ENCODE results near the gene EHBP1L1. TPM values are rescaled to one million over a fixed set of nuclear protein-coding genes. Genes with fewer than 3 reads are reported as not detected.

EHBP1L1 gene
- total RNA-seq, 1 donor from 2014 or later, result 10.1 TPM

GRCh38 chr11:65580756-65581155 is 4.9 kb downstream of the EHBP1L1 start:
- DNase-seq (ENCODE audit: low read depth) (no peak), FAIRE-seq (no peak)
- Mint-ChIP-seq H3K36me3 (ENCODE audit: low read depth, unreplicated experiment) (peaks cover 17% of the 10 kb centered on the region), H3K9me3 (ENCODE audit: unreplicated experiment) (peaks cover 3% of the 10 kb centered on the region), H3K4me3 (ENCODE audit: unreplicated experiment) (no peak overlapping the region), H3K27me3 (ENCODE audit: low read depth, unreplicated experiment) (peaks cover 41% of the 10 kb centered on the region), H3K27ac (ENCODE audit: unreplicated experiment) (no peak overlapping the region), H3K4me1 (ENCODE audit: low read depth, unreplicated experiment) (peaks cover 9% of the 10 kb centered on the region)
- Histone ChIP-seq H2AFZ (ENCODE audit: low read depth, low read length) (no peak overlapping the region), H3K4me3 (ENCODE audit: insufficient read depth, low read depth, low read length) (no peak overlapping the region), H4K20me1 (ENCODE audit: insufficient read depth, low read length) (peaks cover 52% of the 10 kb centered on the region), H3K36me3 (ENCODE audit: insufficient read depth, low read length) (no peaks in the 10 kb centered on the region), H3K4me1 (ENCODE audit: insufficient read depth, low read length) (peaks cover 21% of the 10 kb centered on the region), H3K9ac (ENCODE audit: low read length) (no peak overlapping the region), H3K9me3 (ENCODE audit: insufficient read depth, low read depth, low read length) (no peaks in the 10 kb centered on the region), H3K79me2 (ENCODE audit: insufficient read depth, low read length) (no peaks in the 10 kb centered on the region), H3K4me2 (ENCODE audit: low read length) (no peak overlapping the region), H3K27ac (ENCODE audit: low read depth, low read length) (no peak overlapping the region), H3K27me3 (ENCODE audit: insufficient read depth, low read length) (peaks cover 5% of the 10 kb centered on the region)
- TF ChIP-seq EZH2 (IDR thresholded peaks at IDR 0.05; ENCODE audit: insufficient read depth, low read length), result no peak
- no peak for TF ChIP-seq CTCF (IDR thresholded peaks at IDR 0.05; ENCODE audit: insufficient read depth, low read depth, low read length)

GRCh38 chr11:65581928-65582327 is 6.1 kb downstream of the EHBP1L1 start:
- TF ChIP-seq CTCF (IDR thresholded peaks at IDR 0.05; ENCODE audit: insufficient read depth, low read depth, low read length) (no peak), EZH2 (IDR thresholded peaks at IDR 0.05; ENCODE audit: insufficient read depth, low read length) (no peak)
- H3K9me3 ChIP-seq (ENCODE audit: insufficient read depth, low read depth, low read length), result no peaks in the 10 kb centered on the region
- H3K27ac ChIP-seq (ENCODE audit: low read depth, low read length), result no peak overlapping the region
- peaks cover 3% of the 10 kb centered on the region for H3K9me3 Mint-ChIP-seq (ENCODE audit: unreplicated experiment)
- peaks cover 17% of the 10 kb centered on the region for H3K36me3 Mint-ChIP-seq (ENCODE audit: low read depth, unreplicated experiment)
- peaks cover 52% of the 10 kb centered on the region for H3K27me3 Mint-ChIP-seq (ENCODE audit: low read depth, unreplicated experiment)
- H3K4me3 ChIP-seq (ENCODE audit: insufficient read depth, low read depth, low read length), result no peak overlapping the region
- H3K27ac Mint-ChIP-seq (ENCODE audit: unreplicated experiment), result no peak overlapping the region
- H3K4me3 Mint-ChIP-seq (ENCODE audit: unreplicated experiment), result no peak overlapping the region
- DNase-seq (ENCODE audit: low read depth) (no peak), FAIRE-seq (no peak)
- peaks cover 61% of the 10 kb centered on the region for H4K20me1 ChIP-seq (ENCODE audit: insufficient read depth, low read length)
- no peaks in the 10 kb centered on the region for H3K79me2 ChIP-seq (ENCODE audit: insufficient read depth, low read length)
- peaks cover 4% of the 10 kb centered on the region for H3K4me1 Mint-ChIP-seq (ENCODE audit: low read depth, unreplicated experiment)
- no peaks in the 10 kb centered on the region for H3K36me3 ChIP-seq (ENCODE audit: insufficient read depth, low read length)
- no peak overlapping the region for H2AFZ ChIP-seq (ENCODE audit: low read depth, low read length)
- H3K9ac ChIP-seq (ENCODE audit: low read length), result no peak overlapping the region
- H3K27me3 ChIP-seq (ENCODE audit: insufficient read depth, low read length), result peaks cover 5% of the 10 kb centered on the region
- no peak overlapping the region for H3K4me2 ChIP-seq (ENCODE audit: low read length)
- peaks cover 12% of the 10 kb centered on the region for H3K4me1 ChIP-seq (ENCODE audit: insufficient read depth, low read length)

GRCh38 chr11:65583589-65583988 is 7.7 kb downstream of the EHBP1L1 start:
- no peak for FAIRE-seq

More at GRCh38 chr11:65583589-65583988, 7.7 kb downstream of the EHBP1L1 start:
- Histone ChIP-seq H3K9ac (ENCODE audit: low read length) (no peak overlapping the region), H3K9me3 (ENCODE audit: insufficient read depth, low read depth, low read length) (no peaks in the 10 kb centered on the region), H3K4me3 (ENCODE audit: insufficient read depth, low read depth, low read length) (no peak overlapping the region), H3K27me3 (ENCODE audit: insufficient read depth, low read length) (peaks cover 5% of the 10 kb centered on the region), H3K79me2 (ENCODE audit: insufficient read depth, low read length) (no peaks in the 10 kb centered on the region), H3K4me2 (ENCODE audit: low read length) (no peak overlapping the region), H3K36me3 (ENCODE audit: insufficient read depth, low read length) (no peaks in the 10 kb centered on the region), H3K4me1 (ENCODE audit: insufficient read depth, low read length) (peaks cover 7% of the 10 kb centered on the region), H3K27ac (ENCODE audit: low read depth, low read length) (no peak overlapping the region), H2AFZ (ENCODE audit: low read depth, low read length) (no peak overlapping the region), H4K20me1 (ENCODE audit: insufficient read depth, low read length) (peaks cover 50% of the 10 kb centered on the region)
- DNase-seq (ENCODE audit: low read depth), result no peak
- Mint-ChIP-seq H3K9me3 (ENCODE audit: unreplicated experiment) (peaks cover 3% of the 10 kb centered on the region), H3K27ac (ENCODE audit: unreplicated experiment) (no peak overlapping the region), H3K36me3 (ENCODE audit: low read depth, unreplicated experiment) (peaks cover 15% of the 10 kb centered on the region), H3K27me3 (ENCODE audit: low read depth, unreplicated experiment) (peaks cover 46% of the 10 kb centered on the region), H3K4me1 (ENCODE audit: low read depth, unreplicated experiment) (peaks cover 6% of the 10 kb centered on the region), H3K4me3 (ENCODE audit: unreplicated experiment) (no peak overlapping the region)
- TF ChIP-seq CTCF (IDR thresholded peaks at IDR 0.05; ENCODE audit: insufficient read depth, low read depth, low read length) (no peak), EZH2 (IDR thresholded peaks at IDR 0.05; ENCODE audit: insufficient read depth, low read length) (no peak)
